WI38 (cell line): ENCODE results near the gene CCT6B.
"Not testable (repeated sequence)": the region's sequence is repeated elsewhere in the genome, so short reads cannot be mapped to it uniquely, and the experiment has no call there.

Source experiments
- H3K4me3 ChIP-seq: 2 replicates; pipeline ENCODE4 v1.5.1; 2011; ENCODE audit warnings: low read depth, mild to moderate bottlenecking, control low read depth, low read length
- CTCF ChIP-seq: IDR thresholded peaks from 2 replicates; pipeline ENCODE4 v1.5.1; 2012; ENCODE audit warnings: low read depth, mild to moderate bottlenecking, control low read depth, low read length

Gene CCT6B

GRCh38 chr17:34980353-34980680 is 19.1 kb upstream of the CCT6B start, which contains the start of gene LIG3:
LIG3 (plus strand) TSS chr17:34980512; CDS start chr17:34983006, 2,494 bp downstream.
- TF ChIP-seq CTCF, result no peak

GRCh38 chr17:34979650-34980352 is 18.5 kb upstream of the CCT6B start:
- no peak for TF ChIP-seq CTCF
- peak overlapping the region; percentile 82 for H3K4me3 ChIP-seq

More at GRCh38 chr17:34980353-34980680, 19.1 kb upstream of the CCT6B start, which contains the start of gene LIG3:
- H3K4me3 ChIP-seq, result peak within 1 kb of the TSS; percentile 82

DNA sequence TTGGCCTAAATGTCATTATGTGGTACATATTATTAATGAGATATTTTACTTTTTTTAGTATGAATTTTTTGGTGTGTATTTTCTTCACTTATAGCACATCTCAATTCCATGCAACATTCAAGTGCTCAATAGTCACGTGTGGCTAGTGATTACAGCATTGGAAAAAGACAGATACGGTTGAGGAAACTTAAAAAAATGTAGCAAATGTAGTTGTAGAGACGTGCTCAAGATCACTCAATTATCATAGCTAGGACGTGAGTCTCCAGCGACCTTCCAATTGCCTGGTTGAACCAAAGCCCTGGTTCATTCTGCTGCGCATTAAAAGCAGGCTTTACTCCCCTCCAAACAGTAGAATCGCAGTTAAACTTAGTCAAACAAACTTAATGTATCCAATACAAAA is 17.9 kb upstream of the CCT6B start:
- TF ChIP-seq CTCF, result no peak
- H3K4me3 ChIP-seq, result no peak overlapping the region

DNA sequence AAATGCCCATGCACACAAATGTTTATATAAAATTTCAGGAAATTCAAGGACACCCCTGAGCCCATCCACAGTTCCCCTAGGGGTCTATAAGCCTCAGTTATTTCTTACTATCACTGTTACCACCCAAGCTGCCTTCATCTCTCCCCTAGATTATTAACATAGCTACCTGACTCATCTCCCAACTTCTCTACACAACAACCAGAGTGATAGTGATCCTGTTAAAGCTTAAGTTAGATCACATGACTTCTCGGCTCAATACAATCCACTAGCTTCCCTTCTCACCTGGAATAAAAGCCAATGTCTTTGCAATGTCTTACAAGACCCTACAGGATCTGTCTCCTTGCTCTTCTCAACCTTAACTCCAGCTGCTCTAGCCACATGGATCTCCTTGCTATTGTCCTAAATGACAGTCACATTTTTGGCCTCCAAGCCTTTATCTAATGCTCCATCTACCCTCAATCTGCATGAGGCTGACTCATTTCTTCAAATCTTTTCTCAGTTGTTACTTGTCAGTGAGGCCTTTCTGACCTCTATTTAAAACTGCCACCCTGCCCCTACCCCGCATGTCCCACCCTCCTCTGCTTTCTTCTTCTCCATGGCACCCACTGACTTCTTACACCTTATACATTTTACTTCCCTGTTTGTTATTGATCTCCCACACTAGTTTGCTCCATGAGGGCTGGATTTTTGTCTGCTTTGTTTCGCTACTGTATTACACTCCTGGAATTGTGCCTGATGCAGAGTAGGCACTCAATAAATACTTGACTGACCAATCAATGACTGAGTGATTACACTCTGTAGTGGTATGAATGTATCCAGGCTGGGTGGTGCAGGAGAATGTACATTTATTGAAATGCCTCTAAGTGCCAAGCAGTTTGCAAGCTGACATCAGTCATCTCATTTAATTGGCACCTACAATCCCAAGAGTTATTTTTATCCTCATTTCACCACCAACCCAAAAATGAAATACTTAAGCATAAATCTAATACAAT is 13.8 kb upstream of the CCT6B start:
- TF ChIP-seq CTCF, result no peak
- H3K4me3 ChIP-seq, result no peak overlapping the region

- no peak overlapping the region for H3K4me3 ChIP-seq
- no peak for TF ChIP-seq CTCF
Measured at GRCh38 chr17:34974179-34974578, 12.9 kb upstream of the CCT6B start.

DNA sequence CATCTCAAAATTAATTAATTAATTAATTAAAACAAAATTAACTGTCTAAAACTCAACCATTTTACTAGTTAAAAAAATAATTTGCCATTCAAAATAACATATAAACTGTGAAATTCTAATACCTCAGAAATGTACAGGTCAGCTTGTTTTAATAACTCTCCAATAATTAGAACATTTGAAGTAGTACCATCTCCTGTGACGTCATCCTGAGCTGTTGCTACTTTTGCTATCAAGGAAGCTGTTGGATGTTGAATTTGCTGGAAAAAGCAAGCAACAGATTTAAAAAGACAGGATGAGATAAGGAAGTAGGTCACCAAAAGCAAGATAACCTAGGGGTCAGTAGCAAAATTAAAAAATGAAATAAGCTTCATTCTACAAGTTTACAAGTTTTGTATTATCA is 2.8 kb downstream of the CCT6B start:
- no peak overlapping the region for H3K4me3 ChIP-seq
- TF ChIP-seq CTCF, result no peak

DNA sequence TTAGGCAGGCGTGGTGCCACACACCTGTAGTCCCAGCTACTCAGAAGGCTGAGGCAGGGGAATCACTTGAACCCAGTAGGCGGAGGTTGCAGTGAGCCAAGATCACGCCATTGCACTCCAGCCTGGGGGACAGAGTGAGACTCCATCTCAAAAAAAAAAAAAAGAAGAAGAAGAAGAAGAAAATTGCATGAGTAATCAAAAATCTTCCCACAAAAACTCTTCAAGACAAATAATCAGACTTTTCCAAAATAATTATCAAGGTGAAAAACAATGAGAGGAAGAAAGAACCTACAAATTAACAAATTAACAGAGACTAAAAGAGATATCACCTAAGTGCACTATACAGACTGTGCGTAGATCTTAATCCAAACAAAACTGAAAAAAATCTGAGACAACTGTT is 10.5 kb downstream of the CCT6B start:
- H3K4me3 ChIP-seq, result not testable (repeated sequence)
